Panc1 (cell line): ENCODE data around the gene ADIPOR2. TPM values are rescaled to one million over a fixed set of nuclear protein-coding genes. Genes with fewer than 3 reads are reported as not detected.

Experiments
- ATAC-seq: fragments of 200-7000 bp; cut with Tn5 transposase; 2 replicates; pipeline ENCODE4 v1.9.1; 2020; ENCODE audit warnings: mild to moderate bottlenecking, moderate library complexity
- BruUV-seq: library from RNA; stranded (reverse); fragments of 400-500 nt; replicated peaks from 2 replicates; lab custom pipeline; 2021; lab: Mats Ljungman, UMichigan
- CTCF ChIA-PET: fragments of 300-600 bp; sonication (Branson Sonifier 250); formaldehyde crosslinking; loops from one replicate; lab custom pipeline; 2022; ENCODE audit warnings: antibody characterized with exemption; lab: Charles Lee
- POLR2A ChIA-PET: fragments of 300-600 bp; sonication (Branson Sonifier 250); formaldehyde crosslinking; loops from one replicate; lab custom pipeline; 2022; ENCODE audit warnings: antibody characterized with exemption; lab: Charles Lee
- DNase-seq: peaks from one replicate; pipeline ENCODE4 v3.0.0-alpha.2; 2010; ENCODE audit warnings: low read depth, low spot score
- H3K27ac ChIP-seq: 2 replicates; pipeline ENCODE4 v1.5.1; 2011; ENCODE audit warnings: mild to moderate bottlenecking, low read length, inconsistent platforms
- H3K27me3 ChIP-seq: fragments of 200-500 bp; sonication (Bioruptor generic); 2 replicates; pipeline ENCODE4 v1.6.0; 2014; ENCODE audit warnings: low read length, inconsistent platforms; ENCODE audit not compliant: control insufficient read depth, insufficient read depth
- H3K36me3 ChIP-seq: fragments of 200-500 bp; sonication (Bioruptor generic); 2 replicates; pipeline ENCODE4 v1.5.1; 2014; ENCODE audit warnings: inconsistent platforms, mild to moderate bottlenecking, low read length, moderate library complexity; ENCODE audit not compliant: control insufficient read depth, insufficient read depth
- H3K4me1 ChIP-seq: 2 replicates; pipeline ENCODE4 v1.5.1; 2011; ENCODE audit warnings: inconsistent platforms, mild to moderate bottlenecking, low read length, moderate library complexity; ENCODE audit not compliant: control insufficient read depth, insufficient read depth
- H3K4me3 ChIP-seq, 2 experiments: 2 replicates each; pipeline ENCODE4 v1.5.1; 2011 to 2012; ENCODE audit warnings: low read depth in 2 of 2, low read length in 2 of 2, mild to moderate bottlenecking in 2 of 2, inconsistent platforms in 1 of 2, moderate library complexity in 1 of 2
- H3K9me3 ChIP-seq: fragments of 200-500 bp; sonication (Bioruptor generic); 2 replicates; pipeline ENCODE4 v1.5.1; 2014; ENCODE audit warnings: low read depth, mild to moderate bottlenecking, inconsistent platforms, low read length, moderate library complexity; ENCODE audit not compliant: control insufficient read depth, insufficient read depth
- POLR2AphosphoS5 ChIP-seq: IDR thresholded peaks from 2 replicates; pipeline ENCODE4 v1.6.1; 2012; ENCODE audit warnings: mild to moderate bottlenecking, low read depth, low read length, moderate library complexity
- SIN3A ChIP-seq: IDR thresholded peaks from 2 replicates; pipeline ENCODE4 v1.6.1; 2012; ENCODE audit warnings: low read depth, mild to moderate bottlenecking, low read length, moderate library complexity, borderline replicate concordance; ENCODE audit not compliant: insufficient read depth
- TCF7L2 ChIP-seq: IDR thresholded peaks from 2 replicates; pipeline ENCODE4 v1.6.1; 2011; ENCODE audit warnings: mild to moderate bottlenecking, low read depth, low read length, inconsistent platforms
- in situ Hi-C: cut with HindIII; loops from 2 replicates; pipeline ENCODE4 v1.10.0; 2016; ENCODE audit warnings: low sequenced_read_pairs, low pct_unique_long_range_greater_than_20kb
- intact Hi-C: fragments of 100-400 bp; cut with micrococcal nuclease; formaldehyde crosslinking; loops from one replicate; pipeline ENCODE4 v1.10.0; 2022; ENCODE audit not compliant: unreplicated experiment
- total RNA-seq: library from RNA; stranded (reverse); gene quantifications from one replicate; pipeline ENCODE4 v1.2.1, GENCODE V29; 2021; ENCODE audit not compliant: unreplicated experiment
- TF ChIP-seq, protein P1 (sequence below), 2 experiments: IDR thresholded peaks; 2 replicates each; pipeline ENCODE4 v1.6.1; 2011 to 2012; ENCODE audit warnings: low read depth in 2 of 2, control low read depth in 1 of 2, low read length in 1 of 2, mild to moderate bottlenecking in 1 of 2, moderate library complexity in 1 of 2; ENCODE audit not compliant: insufficient read depth in 1 of 2
- TF ChIP-seq, protein P2 (sequence below): fragments of 450-650 bp; IDR thresholded peaks from 2 replicates; pipeline ENCODE4 v1.5.1; 2017; ENCODE audit warnings: mild to moderate bottlenecking

ADIPOR2 gene
- total RNA-seq, 1 experiment from 2014 or later, result 76.0 TPM

- ATAC-seq (no peak), DNase-seq (no peak)
- TF ChIP-seq SIN3A (no peak), POLR2AphosphoS5 (no peak), TCF7L2 (no peak)
- TF ChIP-seq, protein P1, sequence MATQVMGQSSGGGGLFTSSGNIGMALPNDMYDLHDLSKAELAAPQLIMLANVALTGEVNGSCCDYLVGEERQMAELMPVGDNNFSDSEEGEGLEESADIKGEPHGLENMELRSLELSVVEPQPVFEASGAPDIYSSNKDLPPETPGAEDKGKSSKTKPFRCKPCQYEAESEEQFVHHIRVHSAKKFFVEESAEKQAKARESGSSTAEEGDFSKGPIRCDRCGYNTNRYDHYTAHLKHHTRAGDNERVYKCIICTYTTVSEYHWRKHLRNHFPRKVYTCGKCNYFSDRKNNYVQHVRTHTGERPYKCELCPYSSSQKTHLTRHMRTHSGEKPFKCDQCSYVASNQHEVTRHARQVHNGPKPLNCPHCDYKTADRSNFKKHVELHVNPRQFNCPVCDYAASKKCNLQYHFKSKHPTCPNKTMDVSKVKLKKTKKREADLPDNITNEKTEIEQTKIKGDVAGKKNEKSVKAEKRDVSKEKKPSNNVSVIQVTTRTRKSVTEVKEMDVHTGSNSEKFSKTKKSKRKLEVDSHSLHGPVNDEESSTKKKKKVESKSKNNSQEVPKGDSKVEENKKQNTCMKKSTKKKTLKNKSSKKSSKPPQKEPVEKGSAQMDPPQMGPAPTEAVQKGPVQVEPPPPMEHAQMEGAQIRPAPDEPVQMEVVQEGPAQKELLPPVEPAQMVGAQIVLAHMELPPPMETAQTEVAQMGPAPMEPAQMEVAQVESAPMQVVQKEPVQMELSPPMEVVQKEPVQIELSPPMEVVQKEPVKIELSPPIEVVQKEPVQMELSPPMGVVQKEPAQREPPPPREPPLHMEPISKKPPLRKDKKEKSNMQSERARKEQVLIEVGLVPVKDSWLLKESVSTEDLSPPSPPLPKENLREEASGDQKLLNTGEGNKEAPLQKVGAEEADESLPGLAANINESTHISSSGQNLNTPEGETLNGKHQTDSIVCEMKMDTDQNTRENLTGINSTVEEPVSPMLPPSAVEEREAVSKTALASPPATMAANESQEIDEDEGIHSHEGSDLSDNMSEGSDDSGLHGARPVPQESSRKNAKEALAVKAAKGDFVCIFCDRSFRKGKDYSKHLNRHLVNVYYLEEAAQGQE (IDR thresholded peaks at IDR 0.05; ENCODE audit: insufficient read depth in 1 of 2, low read depth in 2 of 2, low read length in 1 of 2), result no peak
- TF ChIP-seq, protein P2, sequence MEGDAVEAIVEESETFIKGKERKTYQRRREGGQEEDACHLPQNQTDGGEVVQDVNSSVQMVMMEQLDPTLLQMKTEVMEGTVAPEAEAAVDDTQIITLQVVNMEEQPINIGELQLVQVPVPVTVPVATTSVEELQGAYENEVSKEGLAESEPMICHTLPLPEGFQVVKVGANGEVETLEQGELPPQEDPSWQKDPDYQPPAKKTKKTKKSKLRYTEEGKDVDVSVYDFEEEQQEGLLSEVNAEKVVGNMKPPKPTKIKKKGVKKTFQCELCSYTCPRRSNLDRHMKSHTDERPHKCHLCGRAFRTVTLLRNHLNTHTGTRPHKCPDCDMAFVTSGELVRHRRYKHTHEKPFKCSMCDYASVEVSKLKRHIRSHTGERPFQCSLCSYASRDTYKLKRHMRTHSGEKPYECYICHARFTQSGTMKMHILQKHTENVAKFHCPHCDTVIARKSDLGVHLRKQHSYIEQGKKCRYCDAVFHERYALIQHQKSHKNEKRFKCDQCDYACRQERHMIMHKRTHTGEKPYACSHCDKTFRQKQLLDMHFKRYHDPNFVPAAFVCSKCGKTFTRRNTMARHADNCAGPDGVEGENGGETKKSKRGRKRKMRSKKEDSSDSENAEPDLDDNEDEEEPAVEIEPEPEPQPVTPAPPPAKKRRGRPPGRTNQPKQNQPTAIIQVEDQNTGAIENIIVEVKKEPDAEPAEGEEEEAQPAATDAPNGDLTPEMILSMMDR, result no peak
- no peaks in the 10 kb centered on the region for H3K27me3 ChIP-seq
- no peaks in the 10 kb centered on the region; the same call in 1 of the 2 replicates for H3K36me3 ChIP-seq
- H3K27ac ChIP-seq, result no peak overlapping the region
- BruUV-seq, result no TSS peak
- no peak overlapping the region for H3K4me3 ChIP-seq
- POLR2A ChIA-PET, result no interaction called here
- no peaks in the 10 kb centered on the region for H3K9me3 ChIP-seq
- H3K4me1 ChIP-seq, result peaks cover 3% of the 10 kb centered on the region
- CTCF ChIA-PET, result no interaction called here
- in situ Hi-C loops (no loop called here), intact Hi-C loops (no loop called here)
Observed at GRCh38 chr12:1777798-1778197, 86.9 kb downstream of the ADIPOR2 start.

- intact Hi-C loops (no loop called here), in situ Hi-C loops (no loop called here)
- H3K27me3 ChIP-seq, result no peaks in the 10 kb centered on the region
- H3K27ac ChIP-seq, result no peak overlapping the region
- no peak for ATAC-seq
- TF ChIP-seq, protein P2, result no peak
- TF ChIP-seq, protein P1 (IDR thresholded peaks at IDR 0.05; ENCODE audit: insufficient read depth in 1 of 2, low read depth in 2 of 2, low read length in 1 of 2), result no peak
- TF ChIP-seq POLR2AphosphoS5 (no peak), TCF7L2 (no peak), SIN3A (no peak)
- no TSS peak for BruUV-seq
- H3K36me3 ChIP-seq, result no peaks in the 10 kb centered on the region
- ChIA-PET POLR2A (interaction anchor here (0.5 kb wide), 1 partner anchor 117 kb away, joined by 3 read pairs; no protein-coding TSS in a partner anchor), CTCF (no interaction called here)
- no peaks in the 10 kb centered on the region for H3K9me3 ChIP-seq
- no peak for DNase-seq
- no peak overlapping the region for H3K4me3 ChIP-seq
- peaks cover 3% of the 10 kb centered on the region for H3K4me1 ChIP-seq
Observed at GRCh38 chr12:1778911-1779310, 88.0 kb downstream of the ADIPOR2 start.
